Cardiac fibroblast (primary cell): ENCODE data around the gene CNTFR.

Experiments
- DNase-seq, 2 donors: peaks; one replicate each; pipeline versions ENCODE4 v3.0.0 to v3.0.0-alpha.2; 2010; ENCODE audit warnings: low read depth in 2 of 2
- H3K4me3 ChIP-seq, 2 donors: replicated peaks in 1 of 2; 1 replicate in 1 of 2; 2 replicates in 1 of 2; pipeline ENCODE4 v1.5.1; 2011; ENCODE audit warnings: low read depth in 2 of 2, low read length in 2 of 2, mild to moderate bottlenecking in 2 of 2, moderate library complexity in 1 of 2
- CTCF ChIP-seq: IDR thresholded peaks from one replicate; pipeline ENCODE4 v1.5.1; 2011; ENCODE audit warnings: low read depth, mild to moderate bottlenecking, low read length, inconsistent platforms

The CNTFR gene

GRCh38 chr9:34557426-34558321, 31.9 kb downstream of the CNTFR start:
- no peak for DNase-seq
- H3K4me3 ChIP-seq = no peak overlapping the region

GRCh38 chr9:34556949-34557348, 32.6 kb downstream of the CNTFR start:
- no peak for TF ChIP-seq CTCF
- no peak overlapping the region for H3K4me3 ChIP-seq

More at GRCh38 chr9:34557426-34558321, 31.9 kb downstream of the CNTFR start:
- no peak for TF ChIP-seq CTCF

GRCh38 chr9:34555936-34556525, 33.5 kb downstream of the CNTFR start:
- TF ChIP-seq CTCF = no peak
- DNase-seq = no peak
- no peak overlapping the region for H3K4me3 ChIP-seq

More at GRCh38 chr9:34556949-34557348, 32.6 kb downstream of the CNTFR start:
- no peak for DNase-seq

- no peak overlapping the region for H3K4me3 ChIP-seq
- no peak for TF ChIP-seq CTCF
- no peak for DNase-seq
These were observed 34.0 kb downstream of the CNTFR start for GRCh38 chr9:34555500-34555899.

- H3K4me3 ChIP-seq = no peak overlapping the region
- TF ChIP-seq CTCF = no peak
- DNase-seq = no peak
These were observed 34.5 kb downstream of the CNTFR start for GRCh38 chr9:34555002-34555348.

- no peak for TF ChIP-seq CTCF
- DNase-seq = no peak
These were observed 35.1 kb downstream of the CNTFR start for GRCh38 chr9:34554211-34555001.

More at GRCh38 chr9:34554211-34555001, 35.1 kb downstream of the CNTFR start:
- H3K4me3 ChIP-seq = no peak overlapping the region
